ENCODE data around the gene GPR31.

DNA sequence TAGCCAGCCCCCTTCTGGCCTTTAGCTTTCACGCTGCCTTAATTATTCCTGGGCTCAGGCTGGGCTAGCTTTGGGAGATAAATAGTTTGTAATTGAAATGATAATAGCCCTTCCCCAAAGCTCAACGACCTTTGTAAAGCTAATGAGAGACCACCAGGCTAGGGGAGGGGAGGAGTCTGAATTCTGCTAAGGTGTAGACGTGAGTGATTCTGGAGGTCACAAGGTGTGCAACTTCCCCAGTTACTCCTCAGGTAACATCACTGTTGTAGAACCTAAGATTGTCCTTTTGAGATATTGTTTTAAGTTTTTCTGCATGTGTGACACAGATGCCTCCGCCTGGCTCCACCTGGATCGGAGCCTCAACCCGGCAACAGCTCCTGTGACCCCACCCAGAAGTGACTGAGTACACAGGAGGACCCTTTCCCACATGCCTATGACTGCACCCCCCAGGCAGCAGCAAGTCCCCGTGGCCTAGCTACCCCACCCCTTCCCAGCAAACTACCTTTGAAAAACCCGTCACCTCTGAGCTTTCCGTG, 5.8 kb upstream of the GPR31 start:
- TF ChIP-seq ZBTB7A (IDR thresholded peaks at IDR 0.05; ENCODE audit: low read depth) (no peak), EP300 (IDR thresholded peaks at IDR 0.05; ENCODE audit: borderline replicate concordance) (no peak), TEAD4 (IDR thresholded peaks at IDR 0.05) (no peak), CEBPB (IDR thresholded peaks at IDR 0.05) (no peak), NFIC (IDR thresholded peaks at IDR 0.05) (no peak), RAD21 (IDR thresholded peaks at IDR 0.05; ENCODE audit: low read depth) (no peak), TAF1 (IDR thresholded peaks at IDR 0.05; ENCODE audit: low read depth) (no peak), EGR1 (IDR thresholded peaks at IDR 0.05) (no peak), FOXM1 (IDR thresholded peaks at IDR 0.05; ENCODE audit: borderline replicate concordance, low read depth) (no peak), CREB1 (IDR thresholded peaks at IDR 0.05; ENCODE audit: low read depth) (no peak)
- TF ChIP-seq, protein P1, sequence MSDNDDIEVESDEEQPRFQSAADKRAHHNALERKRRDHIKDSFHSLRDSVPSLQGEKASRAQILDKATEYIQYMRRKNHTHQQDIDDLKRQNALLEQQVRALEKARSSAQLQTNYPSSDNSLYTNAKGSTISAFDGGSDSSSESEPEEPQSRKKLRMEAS (IDR thresholded peaks at IDR 0.05): no peak
- TF ChIP-seq, protein P2, sequence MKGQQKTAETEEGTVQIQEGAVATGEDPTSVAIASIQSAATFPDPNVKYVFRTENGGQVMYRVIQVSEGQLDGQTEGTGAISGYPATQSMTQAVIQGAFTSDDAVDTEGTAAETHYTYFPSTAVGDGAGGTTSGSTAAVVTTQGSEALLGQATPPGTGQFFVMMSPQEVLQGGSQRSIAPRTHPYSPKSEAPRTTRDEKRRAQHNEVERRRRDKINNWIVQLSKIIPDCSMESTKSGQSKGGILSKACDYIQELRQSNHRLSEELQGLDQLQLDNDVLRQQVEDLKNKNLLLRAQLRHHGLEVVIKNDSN (IDR thresholded peaks at IDR 0.05): no peak
- TF ChIP-seq, protein P3, sequence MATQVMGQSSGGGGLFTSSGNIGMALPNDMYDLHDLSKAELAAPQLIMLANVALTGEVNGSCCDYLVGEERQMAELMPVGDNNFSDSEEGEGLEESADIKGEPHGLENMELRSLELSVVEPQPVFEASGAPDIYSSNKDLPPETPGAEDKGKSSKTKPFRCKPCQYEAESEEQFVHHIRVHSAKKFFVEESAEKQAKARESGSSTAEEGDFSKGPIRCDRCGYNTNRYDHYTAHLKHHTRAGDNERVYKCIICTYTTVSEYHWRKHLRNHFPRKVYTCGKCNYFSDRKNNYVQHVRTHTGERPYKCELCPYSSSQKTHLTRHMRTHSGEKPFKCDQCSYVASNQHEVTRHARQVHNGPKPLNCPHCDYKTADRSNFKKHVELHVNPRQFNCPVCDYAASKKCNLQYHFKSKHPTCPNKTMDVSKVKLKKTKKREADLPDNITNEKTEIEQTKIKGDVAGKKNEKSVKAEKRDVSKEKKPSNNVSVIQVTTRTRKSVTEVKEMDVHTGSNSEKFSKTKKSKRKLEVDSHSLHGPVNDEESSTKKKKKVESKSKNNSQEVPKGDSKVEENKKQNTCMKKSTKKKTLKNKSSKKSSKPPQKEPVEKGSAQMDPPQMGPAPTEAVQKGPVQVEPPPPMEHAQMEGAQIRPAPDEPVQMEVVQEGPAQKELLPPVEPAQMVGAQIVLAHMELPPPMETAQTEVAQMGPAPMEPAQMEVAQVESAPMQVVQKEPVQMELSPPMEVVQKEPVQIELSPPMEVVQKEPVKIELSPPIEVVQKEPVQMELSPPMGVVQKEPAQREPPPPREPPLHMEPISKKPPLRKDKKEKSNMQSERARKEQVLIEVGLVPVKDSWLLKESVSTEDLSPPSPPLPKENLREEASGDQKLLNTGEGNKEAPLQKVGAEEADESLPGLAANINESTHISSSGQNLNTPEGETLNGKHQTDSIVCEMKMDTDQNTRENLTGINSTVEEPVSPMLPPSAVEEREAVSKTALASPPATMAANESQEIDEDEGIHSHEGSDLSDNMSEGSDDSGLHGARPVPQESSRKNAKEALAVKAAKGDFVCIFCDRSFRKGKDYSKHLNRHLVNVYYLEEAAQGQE (IDR thresholded peaks at IDR 0.05; ENCODE audit: low read depth): no peak
